Measurements from ENCODE around the gene ARID1A.

GRCh38 chr1:26693599-26694572 is 1.9 kb upstream of the ARID1A start:
- no peak for TF ChIP-seq CTCF (IDR thresholded peaks at IDR 0.05; ENCODE audit: borderline replicate concordance, extremely low read depth, low read length, poor library complexity, severe bottlenecking)
- no peak for TF ChIP-seq EZH2 (IDR thresholded peaks at IDR 0.05; ENCODE audit: borderline replicate concordance, low read depth, low read length, severe bottlenecking)
